Measurements from ENCODE around the gene PTGER2.
A peak's percentile ranks its signal among the peaks of the same experiment; 100 is the strongest.

PTGER2 gene, protein sequence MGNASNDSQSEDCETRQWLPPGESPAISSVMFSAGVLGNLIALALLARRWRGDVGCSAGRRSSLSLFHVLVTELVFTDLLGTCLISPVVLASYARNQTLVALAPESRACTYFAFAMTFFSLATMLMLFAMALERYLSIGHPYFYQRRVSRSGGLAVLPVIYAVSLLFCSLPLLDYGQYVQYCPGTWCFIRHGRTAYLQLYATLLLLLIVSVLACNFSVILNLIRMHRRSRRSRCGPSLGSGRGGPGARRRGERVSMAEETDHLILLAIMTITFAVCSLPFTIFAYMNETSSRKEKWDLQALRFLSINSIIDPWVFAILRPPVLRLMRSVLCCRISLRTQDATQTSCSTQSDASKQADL

DNA sequence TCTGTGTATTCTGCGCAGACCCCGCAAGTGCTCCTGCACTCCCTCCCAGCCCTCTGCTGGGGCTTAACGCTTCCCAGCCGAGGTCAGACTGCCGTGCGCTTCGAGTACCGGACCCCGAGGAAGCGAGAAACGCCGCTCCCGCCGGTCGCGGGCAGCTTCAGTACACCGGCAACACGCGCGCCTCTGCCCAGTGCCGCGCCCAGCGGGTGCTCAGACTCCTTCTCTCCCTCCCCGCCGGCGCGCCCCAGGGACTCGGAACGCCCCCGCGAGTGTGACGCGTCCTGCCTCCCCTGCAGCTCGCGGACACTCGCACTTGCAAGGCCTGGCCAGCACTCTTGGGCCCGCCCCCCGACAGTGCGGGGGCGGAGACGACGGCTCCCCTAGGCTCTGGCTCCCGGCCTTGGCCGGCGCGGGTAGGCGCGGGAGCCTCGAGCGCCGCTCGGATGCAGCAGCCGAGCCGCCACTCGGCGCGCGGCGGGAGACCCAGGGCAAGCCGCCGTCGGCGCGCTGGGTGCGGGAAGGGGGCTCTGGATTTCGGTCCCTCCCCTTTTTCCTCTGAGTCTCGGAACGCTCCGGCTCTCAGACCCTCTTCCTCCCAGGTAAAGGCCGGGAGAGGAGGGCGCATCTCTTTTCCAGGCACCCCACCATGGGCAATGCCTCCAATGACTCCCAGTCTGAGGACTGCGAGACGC is at the start of gene PTGER2:
TSS of gene PTGER2 (plus strand) at position 410 of the 692 bp plus-strand sequence. CDS start at position 647, 237 bp downstream.
- peak within 1 kb of the TSS; percentile 80 for H3K4me3 ChIP-seq (ENCODE audit: low read depth, low read length)
- in situ Hi-C loops (cut with HindIII; ENCODE audit: low sequenced_read_pairs), result no loop called here
- peak; percentile 95 for DNase-seq (ENCODE audit: low read depth, low spot score)
- TF ChIP-seq, protein P1, sequence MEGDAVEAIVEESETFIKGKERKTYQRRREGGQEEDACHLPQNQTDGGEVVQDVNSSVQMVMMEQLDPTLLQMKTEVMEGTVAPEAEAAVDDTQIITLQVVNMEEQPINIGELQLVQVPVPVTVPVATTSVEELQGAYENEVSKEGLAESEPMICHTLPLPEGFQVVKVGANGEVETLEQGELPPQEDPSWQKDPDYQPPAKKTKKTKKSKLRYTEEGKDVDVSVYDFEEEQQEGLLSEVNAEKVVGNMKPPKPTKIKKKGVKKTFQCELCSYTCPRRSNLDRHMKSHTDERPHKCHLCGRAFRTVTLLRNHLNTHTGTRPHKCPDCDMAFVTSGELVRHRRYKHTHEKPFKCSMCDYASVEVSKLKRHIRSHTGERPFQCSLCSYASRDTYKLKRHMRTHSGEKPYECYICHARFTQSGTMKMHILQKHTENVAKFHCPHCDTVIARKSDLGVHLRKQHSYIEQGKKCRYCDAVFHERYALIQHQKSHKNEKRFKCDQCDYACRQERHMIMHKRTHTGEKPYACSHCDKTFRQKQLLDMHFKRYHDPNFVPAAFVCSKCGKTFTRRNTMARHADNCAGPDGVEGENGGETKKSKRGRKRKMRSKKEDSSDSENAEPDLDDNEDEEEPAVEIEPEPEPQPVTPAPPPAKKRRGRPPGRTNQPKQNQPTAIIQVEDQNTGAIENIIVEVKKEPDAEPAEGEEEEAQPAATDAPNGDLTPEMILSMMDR (IDR thresholded peaks at IDR 0.05; ENCODE audit: low read depth, low read length), result no peak

DNA sequence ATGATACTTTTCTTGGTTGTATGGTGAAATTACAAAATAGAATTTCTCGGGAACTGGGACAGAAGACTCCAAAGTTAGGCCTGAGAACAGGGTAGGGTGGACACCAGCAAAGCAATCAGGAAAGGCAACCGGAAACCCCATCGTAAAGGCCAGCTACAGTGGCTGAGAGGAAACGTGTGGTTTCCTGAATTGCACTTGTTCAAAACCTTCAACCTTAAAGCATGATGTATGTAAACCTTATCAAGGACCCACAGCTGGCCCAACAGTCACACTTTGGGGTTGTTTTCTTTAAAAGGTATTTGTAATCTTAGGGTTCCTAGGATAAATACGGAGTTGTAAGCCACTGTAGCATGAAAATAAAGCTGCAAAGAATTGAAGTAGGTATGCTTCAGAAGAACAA is 48.9 kb upstream of the PTGER2 start:
- TF ChIP-seq, protein P1 (IDR thresholded peaks at IDR 0.05; ENCODE audit: low read depth, low read length), result no peak
- in situ Hi-C loops (cut with HindIII; ENCODE audit: low sequenced_read_pairs), result no loop called here
- DNase-seq (ENCODE audit: low read depth, low spot score), result no peak
- no peak overlapping the region for H3K4me3 ChIP-seq (ENCODE audit: low read depth, low read length)

DNA sequence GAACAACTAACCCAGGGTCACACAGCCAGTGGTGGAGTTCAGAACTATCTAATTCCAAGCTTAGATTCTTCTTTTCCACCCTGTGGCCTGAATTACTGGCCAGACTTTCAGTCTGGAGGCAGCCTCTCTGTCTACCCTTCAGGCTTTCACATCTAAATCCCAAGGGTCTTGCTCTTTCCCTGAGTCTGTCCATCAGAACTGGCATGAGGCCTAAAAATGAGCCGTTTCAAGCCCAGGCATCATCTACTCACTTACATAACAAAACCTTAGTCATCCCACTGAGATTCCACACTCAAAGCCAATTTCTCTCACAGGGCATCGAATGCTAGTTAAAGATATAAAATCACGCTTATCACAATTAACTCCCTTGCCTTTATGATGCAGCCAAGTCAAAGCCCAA is 47.9 kb upstream of the PTGER2 start:
- no peak overlapping the region for H3K4me3 ChIP-seq (ENCODE audit: low read depth, low read length)
- TF ChIP-seq, protein P1 (IDR thresholded peaks at IDR 0.05; ENCODE audit: low read depth, low read length), result no peak
- in situ Hi-C loops (cut with HindIII; ENCODE audit: low sequenced_read_pairs), result no loop called here
- DNase-seq (ENCODE audit: low read depth, low spot score), result peak; percentile 66

DNA sequence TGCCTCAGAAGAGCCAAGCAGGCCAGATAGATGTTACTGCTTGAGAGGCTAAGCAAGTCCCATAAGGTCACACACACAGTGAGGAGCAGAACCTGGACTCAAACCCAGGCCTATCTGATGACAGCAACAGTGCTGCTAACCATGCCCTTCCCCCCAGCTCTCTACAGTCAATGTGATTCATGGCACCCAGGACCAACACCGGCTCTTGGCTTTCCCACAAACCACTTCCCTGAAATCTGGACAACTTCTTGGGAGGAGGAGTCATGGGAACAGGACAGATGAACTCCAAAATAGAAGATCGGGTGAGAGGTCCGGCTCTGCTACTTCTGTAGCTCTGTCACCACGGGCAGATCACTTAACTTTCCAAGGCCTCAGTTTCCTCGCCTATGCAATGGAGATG is 47.3 kb upstream of the PTGER2 start:
- in situ Hi-C loops (cut with HindIII; ENCODE audit: low sequenced_read_pairs), result no loop called here
- TF ChIP-seq, protein P1 (IDR thresholded peaks at IDR 0.05; ENCODE audit: low read depth, low read length), result no peak
- no peak overlapping the region for H3K4me3 ChIP-seq (ENCODE audit: low read depth, low read length)
- DNase-seq (ENCODE audit: low read depth, low spot score), result no peak

- TF ChIP-seq, protein P1 (IDR thresholded peaks at IDR 0.05; ENCODE audit: low read depth, low read length), result no peak
- H3K4me3 ChIP-seq (ENCODE audit: low read depth, low read length), result peak within 1 kb of the TSS; percentile 6
- peak; percentile 33 for DNase-seq (ENCODE audit: low read depth, low spot score)
- in situ Hi-C loops (cut with HindIII; ENCODE audit: low sequenced_read_pairs), result no loop called here
These were observed 46.4 kb upstream of the PTGER2 start, which contains the start of gene PTGDR for GRCh38 chr14:52267501-52268278. Gene PTGDR, plus strand, starts transcription at chr14:52267698. Its CDS starts 117 bp downstream, at chr14:52267815.
